Measurements from ENCODE around the gene UBTD1. TPM values are rescaled to one million over a fixed set of nuclear protein-coding genes. Genes with fewer than 3 reads are reported as not detected.

The UBTD1 gene
- total RNA-seq, 1 donor from 2014 or later, result 11.6 TPM

DNA sequence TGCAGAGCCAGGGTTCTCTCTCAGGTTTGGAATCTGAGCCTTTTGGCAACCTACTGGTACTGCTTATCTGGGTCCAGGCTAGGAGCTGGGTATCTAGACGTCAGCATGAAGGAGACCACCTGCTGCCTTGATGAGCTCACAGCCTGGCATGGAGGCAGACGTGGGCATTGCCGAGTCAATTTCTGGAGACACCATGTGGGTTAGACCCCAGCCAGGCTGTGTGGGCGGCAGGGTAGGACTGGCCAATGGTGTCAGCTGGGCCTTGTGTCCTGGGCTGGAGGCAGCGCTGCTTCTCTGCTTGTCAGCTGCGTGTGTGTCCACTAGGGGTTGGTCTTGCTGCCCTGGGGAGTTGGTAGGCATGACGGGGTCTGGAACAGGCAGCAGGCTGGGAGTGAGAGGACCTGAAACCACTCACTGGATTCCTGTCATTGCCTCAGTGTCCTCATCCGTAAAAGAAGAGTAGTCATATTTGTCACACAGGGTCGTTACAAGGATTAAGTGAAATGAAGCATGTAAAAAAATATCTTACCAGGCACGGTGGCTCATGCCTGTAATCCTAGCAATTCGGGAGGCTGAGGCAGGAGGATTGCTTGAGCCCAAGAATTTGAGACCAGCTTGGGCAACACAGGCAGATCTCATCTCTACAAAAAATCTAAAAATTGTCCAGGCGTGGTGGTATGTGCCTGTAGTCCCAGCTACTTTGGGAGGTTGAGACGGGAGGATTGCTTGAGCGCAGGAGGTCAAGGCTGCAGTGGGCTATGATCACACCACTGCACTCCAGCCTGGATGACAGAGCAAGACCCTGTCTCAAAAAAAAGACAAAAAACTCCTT lies 42.2 kb downstream of the UBTD1 start:
- no peaks in the 10 kb centered on the region for H3K9me3 Mint-ChIP-seq
- peaks cover 34% of the 10 kb centered on the region for H3K4me1 Mint-ChIP-seq (ENCODE audit: unreplicated experiment)
- H3K27me3 Mint-ChIP-seq, result no peaks in the 10 kb centered on the region
- no peak overlapping the region for H3K4me3 Mint-ChIP-seq
- H3K36me3 Mint-ChIP-seq, result no peaks in the 10 kb centered on the region
- no peak for DNase-seq (ENCODE audit: extremely low spot score, unreplicated experiment)
- no peak overlapping the region for H3K27ac Mint-ChIP-seq
- TF ChIP-seq, protein P1, sequence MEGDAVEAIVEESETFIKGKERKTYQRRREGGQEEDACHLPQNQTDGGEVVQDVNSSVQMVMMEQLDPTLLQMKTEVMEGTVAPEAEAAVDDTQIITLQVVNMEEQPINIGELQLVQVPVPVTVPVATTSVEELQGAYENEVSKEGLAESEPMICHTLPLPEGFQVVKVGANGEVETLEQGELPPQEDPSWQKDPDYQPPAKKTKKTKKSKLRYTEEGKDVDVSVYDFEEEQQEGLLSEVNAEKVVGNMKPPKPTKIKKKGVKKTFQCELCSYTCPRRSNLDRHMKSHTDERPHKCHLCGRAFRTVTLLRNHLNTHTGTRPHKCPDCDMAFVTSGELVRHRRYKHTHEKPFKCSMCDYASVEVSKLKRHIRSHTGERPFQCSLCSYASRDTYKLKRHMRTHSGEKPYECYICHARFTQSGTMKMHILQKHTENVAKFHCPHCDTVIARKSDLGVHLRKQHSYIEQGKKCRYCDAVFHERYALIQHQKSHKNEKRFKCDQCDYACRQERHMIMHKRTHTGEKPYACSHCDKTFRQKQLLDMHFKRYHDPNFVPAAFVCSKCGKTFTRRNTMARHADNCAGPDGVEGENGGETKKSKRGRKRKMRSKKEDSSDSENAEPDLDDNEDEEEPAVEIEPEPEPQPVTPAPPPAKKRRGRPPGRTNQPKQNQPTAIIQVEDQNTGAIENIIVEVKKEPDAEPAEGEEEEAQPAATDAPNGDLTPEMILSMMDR (conservative IDR thresholded peaks at IDR 0.05), result peak; percentile 25

DNA sequence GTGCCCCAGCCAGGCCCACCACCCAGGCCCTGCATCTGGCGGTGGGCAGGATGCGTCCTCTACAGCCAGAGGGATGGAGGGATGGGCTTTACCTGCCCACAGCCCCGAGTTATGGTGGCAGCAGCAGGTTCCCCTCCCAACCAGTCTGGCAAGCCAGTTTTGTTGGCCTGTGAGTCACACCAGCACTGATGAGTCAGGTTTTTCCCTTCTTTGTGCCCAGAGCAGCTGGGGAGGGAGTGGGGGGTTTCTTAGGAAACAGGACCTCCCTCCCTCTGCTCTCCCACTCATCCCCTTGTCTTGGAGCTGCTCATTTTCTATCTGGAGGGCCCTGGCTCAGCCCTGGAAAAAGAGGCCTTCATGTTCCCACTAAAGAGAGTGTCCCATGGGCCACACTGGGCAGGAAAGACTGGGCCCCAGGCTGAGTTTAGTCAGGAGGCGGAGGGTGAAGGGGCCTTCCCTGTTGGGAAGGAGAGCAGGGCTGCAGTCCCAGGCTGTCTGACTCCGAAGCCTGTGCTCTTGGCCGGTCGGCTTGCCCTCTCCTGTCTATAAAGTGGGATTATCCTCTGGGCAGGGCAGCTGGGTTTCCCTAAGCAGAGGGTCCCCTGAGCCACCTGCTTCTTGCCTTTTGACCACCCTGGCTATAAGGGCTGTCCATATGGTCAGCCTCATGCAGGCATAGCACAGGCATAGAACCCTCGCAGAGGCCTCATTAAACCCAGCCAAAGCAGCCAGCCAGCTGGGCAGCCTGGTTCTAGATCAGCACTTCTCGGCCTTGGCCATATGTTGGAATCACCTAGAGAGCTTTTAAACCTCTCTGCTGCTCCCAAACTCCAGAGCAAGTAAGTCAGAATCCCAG lies 43.7 kb downstream of the UBTD1 start:
- Mint-ChIP-seq H3K27me3 (no peaks in the 10 kb centered on the region), H3K4me1 (ENCODE audit: unreplicated experiment) (peaks cover 42% of the 10 kb centered on the region), H3K36me3 (no peaks in the 10 kb centered on the region), H3K4me3 (peak overlapping the region; percentile 70), H3K9me3 (no peaks in the 10 kb centered on the region), H3K27ac (peak overlapping the region; percentile 90)
- no peak for DNase-seq (ENCODE audit: extremely low spot score, unreplicated experiment)
- TF ChIP-seq, protein P1 (conservative IDR thresholded peaks at IDR 0.05), result no peak

DNA sequence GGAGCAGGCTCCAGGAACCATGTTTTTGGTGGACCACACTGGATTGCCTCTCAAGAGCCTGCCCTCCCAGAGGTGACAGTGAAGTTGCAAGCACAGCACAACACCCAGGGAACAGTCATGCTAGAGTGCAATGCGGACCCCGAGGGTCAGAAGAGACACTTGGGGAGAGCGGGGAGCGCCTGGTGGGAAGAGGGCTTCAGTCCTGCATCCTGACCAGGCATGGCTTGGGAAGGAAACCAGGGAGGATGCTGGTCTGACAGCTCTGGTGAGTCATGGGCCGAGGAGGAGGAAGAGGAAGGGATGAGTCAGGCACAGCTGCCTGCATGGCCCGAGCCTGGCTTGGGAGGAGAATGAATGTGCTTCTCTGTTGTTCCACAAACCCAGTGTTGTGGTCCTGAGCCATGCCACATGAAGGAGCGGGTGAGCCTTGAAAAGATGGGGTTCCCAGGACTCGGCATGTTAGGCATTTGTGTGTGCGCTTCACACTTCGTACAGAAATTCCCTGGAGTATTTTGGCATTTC lies 44.4 kb downstream of the UBTD1 start:
- no peaks in the 10 kb centered on the region for H3K9me3 Mint-ChIP-seq
- no peaks in the 10 kb centered on the region for H3K36me3 Mint-ChIP-seq
- no peak for DNase-seq (ENCODE audit: extremely low spot score, unreplicated experiment)
- TF ChIP-seq, protein P1 (conservative IDR thresholded peaks at IDR 0.05), result no peak
- peak overlapping the region; percentile 90 for H3K27ac Mint-ChIP-seq
- peaks cover 46% of the 10 kb centered on the region for H3K4me1 Mint-ChIP-seq (ENCODE audit: unreplicated experiment)
- no peak overlapping the region for H3K4me3 Mint-ChIP-seq
- H3K27me3 Mint-ChIP-seq, result no peaks in the 10 kb centered on the region

DNA sequence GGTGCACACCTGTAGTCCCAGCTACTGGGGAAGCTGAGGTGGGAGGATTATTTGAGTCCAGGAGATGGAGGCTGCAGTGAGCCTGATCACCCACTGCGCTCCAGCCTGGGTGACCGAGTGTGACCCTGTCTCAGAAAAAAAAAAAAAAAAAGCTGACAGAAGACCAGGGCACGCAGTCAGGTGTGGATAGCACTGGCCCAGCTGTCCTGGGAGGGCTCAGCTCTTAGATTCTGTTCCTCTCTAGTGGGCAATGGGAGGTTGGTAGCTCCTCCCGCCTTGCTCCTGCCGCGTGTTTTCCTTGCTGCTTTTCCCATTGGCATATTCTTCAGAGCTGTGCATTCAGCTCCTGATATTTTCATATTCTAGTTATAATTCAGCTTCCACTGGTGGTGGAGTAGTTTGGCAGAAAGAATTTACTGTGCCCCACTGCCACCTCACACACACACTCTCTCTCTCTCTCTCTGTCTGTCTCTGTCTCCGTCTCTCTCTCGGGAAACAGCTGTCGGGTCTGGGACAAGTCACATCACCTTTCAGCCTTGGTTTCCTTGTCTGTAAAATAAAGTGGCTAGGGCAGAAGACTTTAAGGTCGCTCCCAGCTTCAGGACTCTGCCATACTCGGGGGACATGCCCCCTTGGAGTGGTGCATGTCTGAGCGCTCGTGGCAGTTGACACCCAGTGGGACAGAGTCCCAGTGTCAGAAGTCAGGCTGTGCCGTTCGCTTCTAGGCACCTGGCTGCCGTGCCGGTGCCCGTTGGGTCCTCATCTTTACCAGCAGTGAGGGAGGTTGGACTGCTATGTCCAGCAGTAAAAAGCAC lies 47.9 kb downstream of the UBTD1 start:
- no peak overlapping the region for H3K4me3 Mint-ChIP-seq
- TF ChIP-seq, protein P1 (conservative IDR thresholded peaks at IDR 0.05), result no peak
- H3K4me1 Mint-ChIP-seq (ENCODE audit: unreplicated experiment), result peaks cover 57% of the 10 kb centered on the region
- DNase-seq (ENCODE audit: extremely low spot score, unreplicated experiment), result no peak
- H3K9me3 Mint-ChIP-seq, result no peaks in the 10 kb centered on the region
- no peaks in the 10 kb centered on the region for H3K36me3 Mint-ChIP-seq
- H3K27me3 Mint-ChIP-seq, result no peaks in the 10 kb centered on the region
- H3K27ac Mint-ChIP-seq, result no peak overlapping the region

DNA sequence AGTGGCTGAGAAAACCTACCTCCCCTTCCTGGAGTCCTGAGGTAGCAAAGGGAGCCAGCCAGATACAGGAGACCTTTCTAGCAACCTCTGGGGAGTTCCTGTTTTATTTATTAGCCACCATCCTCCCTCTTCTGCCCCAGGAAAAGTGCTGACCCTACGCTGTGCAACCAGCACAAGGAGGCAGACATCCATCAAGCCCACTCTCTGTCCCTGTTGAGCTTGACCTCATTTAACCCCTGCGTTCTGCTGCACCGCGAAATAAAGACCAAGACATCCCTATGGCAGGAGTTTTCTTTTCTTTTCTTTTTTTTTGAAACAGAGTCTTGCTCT lies 48.5 kb downstream of the UBTD1 start:
- Mint-ChIP-seq H3K36me3 (no peaks in the 10 kb centered on the region), H3K4me1 (ENCODE audit: unreplicated experiment) (peaks cover 53% of the 10 kb centered on the region), H3K27me3 (no peaks in the 10 kb centered on the region), H3K9me3 (no peaks in the 10 kb centered on the region), H3K27ac (no peak overlapping the region), H3K4me3 (no peak overlapping the region)
- TF ChIP-seq, protein P1 (conservative IDR thresholded peaks at IDR 0.05), result no peak
- DNase-seq (ENCODE audit: extremely low spot score, unreplicated experiment), result no peak

Data from type B pancreatic cell (in vitro differentiated cells).